ENCODE data around the gene MYADM.

The MYADM gene

GRCh38 chr19:53880711-53881481 lies 13.2 kb downstream of the MYADM start (continued):
- no peak; the same call in 1 of the 2 replicates for TF ChIP-seq WT1 (tag by site-specific recombination; IDR thresholded peaks at IDR 0.05)
- TF ChIP-seq, protein P1, sequence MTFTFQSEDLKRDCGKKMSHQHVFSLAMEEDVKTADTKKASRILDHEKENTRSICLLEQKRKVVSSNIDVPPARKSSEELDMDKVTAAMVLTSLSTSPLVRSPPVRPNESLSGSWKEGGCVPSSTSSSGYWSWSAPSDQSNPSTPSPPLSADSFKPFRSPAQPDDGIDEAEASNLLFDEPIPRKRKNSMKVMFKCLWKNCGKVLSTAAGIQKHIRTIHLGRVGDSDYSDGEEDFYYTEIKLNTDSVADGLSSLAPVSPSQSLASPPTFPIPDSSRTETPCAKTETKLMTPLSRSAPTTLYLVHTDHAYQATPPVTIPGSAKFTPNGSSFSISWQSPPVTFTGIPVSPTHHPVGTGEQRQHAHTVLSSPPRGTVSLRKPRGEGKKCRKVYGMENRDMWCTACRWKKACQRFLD (tag by site-specific recombination; IDR thresholded peaks at IDR 0.05), result no peak
- no peak for TF ChIP-seq SCRT2 (tag by site-specific recombination; IDR thresholded peaks at IDR 0.05)
- peak; percentile 83 for TF ChIP-seq ZBTB17 (tag by site-specific recombination; IDR thresholded peaks at IDR 0.05)

GRCh38 chr19:53881482-53882390 lies 14.1 kb downstream of the MYADM start, which contains the start of gene PRKCG:
Gene PRKCG, plus strand, starts transcription at chr19:53882197. Its CDS starts 298 bp downstream, at chr19:53882495.
- Histone ChIP-seq H3K27ac (ENCODE audit: extremely low read depth, low read depth, low read length) (no peak within 1 kb of the TSS), H3K4me3 (ENCODE audit: low read depth, low read length) (peak within 1 kb of the TSS; percentile 41), H3K36me3 (ENCODE audit: control insufficient read depth in 2 of 2, insufficient read depth in 1 of 2, low read length in 2 of 2) (no peaks in the 10 kb centered on the region), H3K9me3 (ENCODE audit: control insufficient read depth, insufficient read depth, low read depth, low read length) (no peaks in the 10 kb centered on the region), H3K4me1 (ENCODE audit: control insufficient read depth, insufficient read depth, low read length) (peaks cover 8% of the 10 kb centered on the region; the same call in 1 of the 2 replicates)
- POLR2A ChIA-PET, result interaction anchor here (0.6 to 1.6 kb wide), 3 partner anchors 13 to 106 kb away, joined by 3 to 9 read pairs (median 6); partner anchors contain the start of gene MYADM
- CTCF ChIA-PET, result interaction anchor here (0.6 to 1.2 kb wide), 10 partner anchors 9 to 1451 kb away, joined by 3 to 5 read pairs (median 3); partner anchors contain the start of gene MYADM
- no peak for TF ChIP-seq RBAK (tag by site-specific recombination; IDR thresholded peaks at IDR 0.05)
- TF ChIP-seq ZNF248 (tag by site-specific recombination; IDR thresholded peaks at IDR 0.05), result no peak
- no peak for TF ChIP-seq REST (tag by site-specific recombination; IDR thresholded peaks at IDR 0.05)
- no peak for TF ChIP-seq ZNF473 (tag by site-specific recombination; IDR thresholded peaks at IDR 0.05)
- no peak for TF ChIP-seq ZNF585B (tag by site-specific recombination; IDR thresholded peaks at IDR 0.05)
- TF ChIP-seq ZSCAN16 (tag by site-specific recombination; IDR thresholded peaks at IDR 0.05), result no peak
- TF ChIP-seq, protein P2, sequence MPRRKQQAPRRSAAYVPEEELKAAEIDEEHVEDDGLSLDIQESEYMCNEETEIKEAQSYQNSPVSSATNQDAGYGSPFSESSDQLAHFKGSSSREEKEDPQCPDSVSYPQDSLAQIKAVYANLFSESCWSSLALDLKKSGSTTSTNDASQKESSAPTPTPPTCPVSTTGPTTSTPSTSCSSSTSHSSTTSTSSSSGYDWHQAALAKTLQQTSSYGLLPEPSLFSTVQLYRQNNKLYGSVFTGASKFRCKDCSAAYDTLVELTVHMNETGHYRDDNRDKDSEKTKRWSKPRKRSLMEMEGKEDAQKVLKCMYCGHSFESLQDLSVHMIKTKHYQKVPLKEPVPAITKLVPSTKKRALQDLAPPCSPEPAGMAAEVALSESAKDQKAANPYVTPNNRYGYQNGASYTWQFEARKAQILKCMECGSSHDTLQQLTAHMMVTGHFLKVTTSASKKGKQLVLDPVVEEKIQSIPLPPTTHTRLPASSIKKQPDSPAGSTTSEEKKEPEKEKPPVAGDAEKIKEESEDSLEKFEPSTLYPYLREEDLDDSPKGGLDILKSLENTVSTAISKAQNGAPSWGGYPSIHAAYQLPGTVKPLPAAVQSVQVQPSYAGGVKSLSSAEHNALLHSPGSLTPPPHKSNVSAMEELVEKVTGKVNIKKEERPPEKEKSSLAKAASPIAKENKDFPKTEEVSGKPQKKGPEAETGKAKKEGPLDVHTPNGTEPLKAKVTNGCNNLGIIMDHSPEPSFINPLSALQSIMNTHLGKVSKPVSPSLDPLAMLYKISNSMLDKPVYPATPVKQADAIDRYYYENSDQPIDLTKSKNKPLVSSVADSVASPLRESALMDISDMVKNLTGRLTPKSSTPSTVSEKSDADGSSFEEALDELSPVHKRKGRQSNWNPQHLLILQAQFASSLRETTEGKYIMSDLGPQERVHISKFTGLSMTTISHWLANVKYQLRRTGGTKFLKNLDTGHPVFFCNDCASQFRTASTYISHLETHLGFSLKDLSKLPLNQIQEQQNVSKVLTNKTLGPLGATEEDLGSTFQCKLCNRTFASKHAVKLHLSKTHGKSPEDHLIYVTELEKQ (tag by site-specific recombination; IDR thresholded peaks at IDR 0.05; ENCODE audit: borderline replicate concordance), result no peak
- TF ChIP-seq ZNF660 (tag by site-specific recombination; IDR thresholded peaks at IDR 0.05), result no peak; the same call in 1 of the 2 replicates
- TF ChIP-seq ZNF549 (tag by site-specific recombination; IDR thresholded peaks at IDR 0.05), result no peak
- TF ChIP-seq, protein P3, sequence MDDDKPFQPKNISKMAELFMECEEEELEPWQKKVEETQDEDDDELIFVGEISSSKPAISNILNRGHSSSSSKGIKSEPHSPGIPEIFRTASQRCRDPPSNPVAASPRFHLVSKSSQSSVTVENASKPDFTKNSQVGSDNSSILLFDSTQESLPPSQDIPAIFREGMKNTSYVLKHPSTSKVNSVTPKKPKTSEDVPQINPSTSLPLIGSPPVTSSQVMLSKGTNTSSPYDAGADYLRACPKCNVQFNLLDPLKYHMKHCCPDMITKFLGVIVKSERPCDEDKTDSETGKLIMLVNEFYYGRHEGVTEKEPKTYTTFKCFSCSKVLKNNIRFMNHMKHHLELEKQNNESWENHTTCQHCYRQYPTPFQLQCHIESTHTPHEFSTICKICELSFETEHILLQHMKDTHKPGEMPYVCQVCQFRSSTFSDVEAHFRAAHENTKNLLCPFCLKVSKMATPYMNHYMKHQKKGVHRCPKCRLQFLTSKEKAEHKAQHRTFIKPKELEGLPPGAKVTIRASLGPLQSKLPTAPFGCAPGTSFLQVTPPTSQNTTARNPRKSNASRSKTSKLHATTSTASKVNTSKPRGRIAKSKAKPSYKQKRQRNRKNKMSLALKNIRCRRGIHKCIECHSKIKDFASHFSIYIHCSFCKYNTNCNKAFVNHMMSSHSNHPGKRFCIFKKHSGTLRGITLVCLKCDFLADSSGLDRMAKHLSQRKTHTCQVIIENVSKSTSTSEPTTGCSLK (tag by site-specific recombination; IDR thresholded peaks at IDR 0.05), result no peak
- peak; percentile 80 for TF ChIP-seq KLF16 (tag by site-specific recombination; IDR thresholded peaks at IDR 0.05)
- TF ChIP-seq ZNF530 (tag by site-specific recombination; IDR thresholded peaks at IDR 0.05; ENCODE audit: low read depth), result no peak
- no peak for TF ChIP-seq GFI1B (tag by site-specific recombination; IDR thresholded peaks at IDR 0.05)
- TF ChIP-seq ZFP37 (tag by site-specific recombination; IDR thresholded peaks at IDR 0.05), result no peak
- TF ChIP-seq ZBTB7A (tag by site-specific recombination; IDR thresholded peaks at IDR 0.05; ENCODE audit: low read depth), result no peak
- TF ChIP-seq, protein P4, sequence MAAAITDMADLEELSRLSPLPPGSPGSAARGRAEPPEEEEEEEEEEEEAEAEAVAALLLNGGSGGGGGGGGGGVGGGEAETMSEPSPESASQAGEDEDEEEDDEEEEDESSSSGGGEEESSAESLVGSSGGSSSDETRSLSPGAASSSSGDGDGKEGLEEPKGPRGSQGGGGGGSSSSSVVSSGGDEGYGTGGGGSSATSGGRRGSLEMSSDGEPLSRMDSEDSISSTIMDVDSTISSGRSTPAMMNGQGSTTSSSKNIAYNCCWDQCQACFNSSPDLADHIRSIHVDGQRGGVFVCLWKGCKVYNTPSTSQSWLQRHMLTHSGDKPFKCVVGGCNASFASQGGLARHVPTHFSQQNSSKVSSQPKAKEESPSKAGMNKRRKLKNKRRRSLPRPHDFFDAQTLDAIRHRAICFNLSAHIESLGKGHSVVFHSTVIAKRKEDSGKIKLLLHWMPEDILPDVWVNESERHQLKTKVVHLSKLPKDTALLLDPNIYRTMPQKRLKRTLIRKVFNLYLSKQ (tag by site-specific recombination; IDR thresholded peaks at IDR 0.05; ENCODE audit: borderline replicate concordance), result no peak
- TF ChIP-seq ZNF366 (tag by site-specific recombination; conservative IDR thresholded peaks at IDR 0.05), result peak; percentile 87
- TF ChIP-seq ZSCAN30 (tag by site-specific recombination; IDR thresholded peaks at IDR 0.05), result no peak
